ENCODE data around the gene PIPOX.
"Not testable (repeated sequence)": the region's sequence is repeated elsewhere in the genome, so short reads cannot be mapped to it uniquely, and the experiment has no call there.

The PIPOX gene

GRCh38 chr17:29076087-29076486 lies 33.1 kb downstream of the PIPOX start:
- DNase-seq (ENCODE audit: low read depth, low spot score), result no peak

- DNase-seq (ENCODE audit: low read depth, low spot score), result no peak
Observed at GRCh38 chr17:29076722-29077121, 33.8 kb downstream of the PIPOX start.

- DNase-seq (ENCODE audit: low read depth, low spot score), result no peak
Observed at GRCh38 chr17:29077320-29077719, 34.4 kb downstream of the PIPOX start.

- DNase-seq (ENCODE audit: low read depth, low spot score), result no peak
Observed at GRCh38 chr17:29078183-29079045, 35.5 kb downstream of the PIPOX start.

GRCh38 chr17:29079433-29079832 lies 36.5 kb downstream of the PIPOX start:
- no peak for DNase-seq (ENCODE audit: low read depth, low spot score)

GRCh38 chr17:29079887-29080286 lies 36.9 kb downstream of the PIPOX start:
- no peak for DNase-seq (ENCODE audit: low read depth, low spot score)

- no peak for DNase-seq (ENCODE audit: low read depth, low spot score)
Observed at GRCh38 chr17:29080323-29080722, 37.4 kb downstream of the PIPOX start.

- DNase-seq (ENCODE audit: low read depth, low spot score), result no peak
Observed at GRCh38 chr17:29080965-29081364, 38.0 kb downstream of the PIPOX start.

GRCh38 chr17:29084541-29085146 lies 41.7 kb downstream of the PIPOX start:
- no peak for DNase-seq (ENCODE audit: low read depth, low spot score)

GRCh38 chr17:29085223-29085622 lies 42.3 kb downstream of the PIPOX start:
- DNase-seq (ENCODE audit: low read depth, low spot score), result no peak

- DNase-seq (ENCODE audit: low read depth, low spot score), result no peak
Observed at GRCh38 chr17:29086628-29087332, 43.8 kb downstream of the PIPOX start.

GRCh38 chr17:29088782-29089181 lies 45.8 kb downstream of the PIPOX start:
- DNase-seq (ENCODE audit: low read depth, low spot score), result not testable (repeated sequence)

GRCh38 chr17:29089601-29090044 lies 46.7 kb downstream of the PIPOX start:
- no peak for DNase-seq (ENCODE audit: low read depth, low spot score)

- no peak for DNase-seq (ENCODE audit: low read depth, low spot score)
Observed at GRCh38 chr17:29090108-29090507, 47.2 kb downstream of the PIPOX start.

GRCh38 chr17:29090750-29091605 lies 48.0 kb downstream of the PIPOX start:
- DNase-seq (ENCODE audit: low read depth, low spot score), result no peak

GRCh38 chr17:29091606-29092289 lies 48.8 kb downstream of the PIPOX start:
- DNase-seq (ENCODE audit: low read depth, low spot score), result no peak

- no peak for DNase-seq (ENCODE audit: low read depth, low spot score)
Observed at GRCh38 chr17:29093090-29093871, 50.3 kb downstream of the PIPOX start.

- no peak for DNase-seq (ENCODE audit: low read depth, low spot score)
Observed at GRCh38 chr17:29094101-29094708, 51.3 kb downstream of the PIPOX start.

- DNase-seq (ENCODE audit: low read depth, low spot score), result no peak
Observed at GRCh38 chr17:29095439-29095838, 52.5 kb downstream of the PIPOX start.

GRCh38 chr17:29096094-29096493 lies 53.2 kb downstream of the PIPOX start:
- no peak for DNase-seq (ENCODE audit: low read depth, low spot score)
